IPS-18a (cell line): Measurements from ENCODE around the gene CDHR1.

Source experiments
- H3K27ac ChIP-seq: one replicate; pipeline ENCODE4 v1.5.1; 2013; ENCODE audit warnings: low read length
- H3K27me3 ChIP-seq: one replicate; pipeline ENCODE4 v1.6.1; 2013; ENCODE audit warnings: mild to moderate bottlenecking, low read length; ENCODE audit not compliant: control insufficient read depth, insufficient read depth
- H3K36me3 ChIP-seq: one replicate; pipeline ENCODE4 v1.6.1; 2013; ENCODE audit warnings: low read depth, low read length; ENCODE audit not compliant: control insufficient read depth
- H3K4me1 ChIP-seq: one replicate; pipeline ENCODE4 v1.6.1; 2013; ENCODE audit warnings: low read depth, low read length; ENCODE audit not compliant: control insufficient read depth
- H3K4me3 ChIP-seq: one replicate; pipeline ENCODE4 v1.5.1; 2013; ENCODE audit warnings: low read length
- H3K9ac ChIP-seq: one replicate; pipeline ENCODE4 v1.6.1; 2013; ENCODE audit warnings: mild to moderate bottlenecking, low read length, moderate library complexity
- H3K9me3 ChIP-seq: one replicate; pipeline ENCODE4 v1.6.1; 2013; ENCODE audit warnings: low read depth, low read length; ENCODE audit not compliant: control insufficient read depth

CDHR1 gene

GRCh38 chr10:84236807-84237198 is 42.5 kb downstream of the CDHR1 start:
- peaks cover 3% of the 10 kb centered on the region for H3K4me1 ChIP-seq
- no peak overlapping the region for H3K4me3 ChIP-seq
- H3K9me3 ChIP-seq, result no peaks in the 10 kb centered on the region
- no peak overlapping the region for H3K27ac ChIP-seq
- peaks cover 16% of the 10 kb centered on the region for H3K27me3 ChIP-seq
- no peak overlapping the region for H3K9ac ChIP-seq
- H3K36me3 ChIP-seq, result no peaks in the 10 kb centered on the region

GRCh38 chr10:84237199-84238051 is 43.1 kb downstream of the CDHR1 start:
- H3K9ac ChIP-seq, result no peak overlapping the region
- H3K9me3 ChIP-seq, result no peaks in the 10 kb centered on the region
- H3K36me3 ChIP-seq, result no peaks in the 10 kb centered on the region
- peaks cover 3% of the 10 kb centered on the region for H3K4me1 ChIP-seq
- H3K4me3 ChIP-seq, result no peak overlapping the region
- no peak overlapping the region for H3K27ac ChIP-seq
- peaks cover 16% of the 10 kb centered on the region for H3K27me3 ChIP-seq

- Histone ChIP-seq H3K9me3 (no peaks in the 10 kb centered on the region), H3K4me3 (no peak overlapping the region), H3K36me3 (no peaks in the 10 kb centered on the region), H3K27me3 (peaks cover 16% of the 10 kb centered on the region), H3K9ac (no peak overlapping the region), H3K4me1 (peaks cover 3% of the 10 kb centered on the region), H3K27ac (no peak overlapping the region)
Observed at GRCh38 chr10:84238909-84239308, 44.6 kb downstream of the CDHR1 start.

- H3K36me3 ChIP-seq, result no peaks in the 10 kb centered on the region
Observed at GRCh38 chr10:84241185-84241790, 47.0 kb downstream of the CDHR1 start, which contains the start of gene LRIT1. LRIT1 (minus strand) TSS chr10:84241546; CDS start chr10:84241439, 107 bp downstream.

GRCh38 chr10:84243759-84244158 is 49.4 kb downstream of the CDHR1 start:
- Histone ChIP-seq H3K9ac (no peak overlapping the region), H3K4me3 (no peak overlapping the region), H3K4me1 (no peaks in the 10 kb centered on the region), H3K9me3 (no peaks in the 10 kb centered on the region), H3K27ac (no peak overlapping the region), H3K36me3 (no peaks in the 10 kb centered on the region), H3K27me3 (no peaks in the 10 kb centered on the region)

More at GRCh38 chr10:84241185-84241790, 47.0 kb downstream of the CDHR1 start, which contains the start of gene LRIT1:
- Histone ChIP-seq H3K4me3 (no peak within 1 kb of the TSS), H3K27ac (no peak within 1 kb of the TSS), H3K9ac (no peak within 1 kb of the TSS), H3K4me1 (peaks cover 3% of the 10 kb centered on the region), H3K9me3 (no peaks in the 10 kb centered on the region), H3K27me3 (peaks cover 16% of the 10 kb centered on the region)

GRCh38 chr10:84244651-84245270 is 50.4 kb downstream of the CDHR1 start, which contains the start of gene RGR:
RGR (plus strand) TSS chr10:84245053; CDS start chr10:84245091, 38 bp downstream.
- H3K9ac ChIP-seq, result no peak within 1 kb of the TSS
- H3K4me3 ChIP-seq, result no peak within 1 kb of the TSS
- no peaks in the 10 kb centered on the region for H3K27me3 ChIP-seq

GRCh38 chr10:84247496-84247895 is 53.2 kb downstream of the CDHR1 start:
- Histone ChIP-seq H3K27me3 (no peaks in the 10 kb centered on the region), H3K36me3 (no peaks in the 10 kb centered on the region), H3K9me3 (no peaks in the 10 kb centered on the region), H3K4me3 (no peak overlapping the region), H3K27ac (no peak overlapping the region), H3K9ac (no peak overlapping the region), H3K4me1 (no peaks in the 10 kb centered on the region)

More at GRCh38 chr10:84244651-84245270, 50.4 kb downstream of the CDHR1 start, which contains the start of gene RGR:
- H3K4me1 ChIP-seq, result no peaks in the 10 kb centered on the region
- no peaks in the 10 kb centered on the region for H3K36me3 ChIP-seq
- H3K9me3 ChIP-seq, result no peaks in the 10 kb centered on the region
- H3K27ac ChIP-seq, result no peak within 1 kb of the TSS

GRCh38 chr10:84248794-84249193 is 54.5 kb downstream of the CDHR1 start:
- Histone ChIP-seq H3K4me1 (no peaks in the 10 kb centered on the region), H3K4me3 (no peak overlapping the region), H3K9me3 (no peaks in the 10 kb centered on the region), H3K36me3 (no peaks in the 10 kb centered on the region), H3K27me3 (no peaks in the 10 kb centered on the region), H3K9ac (no peak overlapping the region), H3K27ac (no peak overlapping the region)

- Histone ChIP-seq H3K27ac (no peak overlapping the region), H3K4me1 (no peaks in the 10 kb centered on the region), H3K9me3 (no peaks in the 10 kb centered on the region), H3K27me3 (peaks cover 11% of the 10 kb centered on the region), H3K4me3 (no peak overlapping the region), H3K36me3 (no peaks in the 10 kb centered on the region), H3K9ac (no peak overlapping the region)
Observed at GRCh38 chr10:84254552-84255478, 60.5 kb downstream of the CDHR1 start.

GRCh38 chr10:84256510-84257342 is 62.4 kb downstream of the CDHR1 start:
- H3K9ac ChIP-seq, result no peak overlapping the region
- H3K27ac ChIP-seq, result no peak overlapping the region
- H3K9me3 ChIP-seq, result no peaks in the 10 kb centered on the region
- H3K36me3 ChIP-seq, result no peaks in the 10 kb centered on the region
- H3K4me1 ChIP-seq, result no peaks in the 10 kb centered on the region
- no peak overlapping the region for H3K4me3 ChIP-seq
- peaks cover 11% of the 10 kb centered on the region for H3K27me3 ChIP-seq
